K562 (cell line): Measurements from ENCODE around the gene UBAP1L. TPM values are rescaled to one million over a fixed set of nuclear protein-coding genes. Genes with fewer than 3 reads are reported as not detected.

Experiments used
- ATAC-seq: fragments of 200-7000 bp; cut with Tn5 transposase; 3 replicates; pipeline ENCODE4 v1.9.1; 2020; ENCODE audit warnings: moderate library complexity
- BruUV-seq: library from RNA; stranded (reverse); fragments of 400-500 nt; replicated peaks from 2 replicates; lab custom pipeline; 2021; lab: Mats Ljungman, UMichigan
- CTCF ChIA-PET: fragments of 300-600 bp; formaldehyde crosslinking; extraction: SDS; loops from one replicate; lab custom pipeline; 2021; ENCODE audit warnings: low intra/inter-chr PET ratio; lab: Yijun Ruan, JAX
- POLR2A ChIA-PET: fragments of 300-600, 350-650 bp; sonication (Branson Sonifier 250); formaldehyde crosslinking; extraction: SDS; loops from one replicate; lab custom pipeline; 2021; ENCODE audit warnings: antibody characterized with exemption, inconsistent platforms; lab: Yijun Ruan, JAX
- DNase-seq, 4 experiments: peaks; one replicate each; pipeline versions ENCODE4 v3.0.0 to v3.0.0-alpha.2; 2011 to 2018; ENCODE audit warnings: low spot score in 3 of 4, mixed read lengths in 3 of 4; ENCODE audit errors: extremely low read depth in 1 of 4
- FAIRE-seq: peaks from 2 replicates; lab custom pipeline; 2011; peaks lifted over from hg19 to GRCh38; lab: Jason Lieb, UNC
- H2AFZ ChIP-seq: 2 replicates; pipeline ENCODE4 v1.6.0; 2011; ENCODE audit warnings: low read depth, low read length, control low read depth, inconsistent platforms
- H3K27ac ChIP-seq: fragments of 200-600 bp; 3 replicates; pipeline ENCODE4 v1.8.0; 2011; ENCODE audit warnings: low read depth, mild to moderate bottlenecking, control low read depth, inconsistent platforms, low read length, moderate library complexity, mixed read lengths; ENCODE audit errors: extremely low read depth
- H3K27me3 ChIP-seq, 2 experiments: fragments of 300-600 bp in 1 of 2; 2 replicates in 1 of 2; 3 replicates in 1 of 2; pipeline versions ENCODE4 v1.6.0 to v1.8.0; 2011; ENCODE audit warnings: inconsistent platforms in 2 of 2, low read length in 2 of 2, mild to moderate bottlenecking in 1 of 2, mixed read lengths in 1 of 2, moderate library complexity in 1 of 2; ENCODE audit not compliant: control insufficient read depth in 2 of 2, insufficient read depth in 2 of 2
- H3K36me3 ChIP-seq: fragments of 300-600 bp; 3 replicates; pipeline ENCODE4 v1.8.0; 2011; ENCODE audit warnings: mild to moderate bottlenecking, low read length, inconsistent platforms; ENCODE audit not compliant: control insufficient read depth, insufficient read depth
- H3K4me1 ChIP-seq, 2 experiments: fragments of 200-600 bp in 1 of 2; replicated peaks in 1 of 2; 2 replicates in 1 of 2; 3 replicates in 1 of 2; pipeline versions ENCODE4 v1.5.1 to v1.8.0; 2011; ENCODE audit warnings: inconsistent platforms in 2 of 2, low read length in 2 of 2, mild to moderate bottlenecking in 1 of 2, mixed read lengths in 1 of 2, moderate library complexity in 1 of 2; ENCODE audit not compliant: control insufficient read depth in 2 of 2, insufficient read depth in 2 of 2
- H3K4me2 ChIP-seq: 2 replicates; pipeline ENCODE4 v1.6.1; 2011; ENCODE audit warnings: low read length, control low read depth, inconsistent platforms, mixed read lengths; ENCODE audit not compliant: insufficient read depth
- H3K4me3 ChIP-seq: fragments of 200-600 bp; sonication (generic), shearing (Covaris generic); 2 replicates; pipeline ENCODE4 v1.5.1; 2016; ENCODE audit warnings: control low read depth, inconsistent platforms
- H3K79me2 ChIP-seq: fragments of 200-600 bp; 3 replicates; pipeline ENCODE4 v1.8.0; 2011; ENCODE audit warnings: low read length, inconsistent platforms; ENCODE audit not compliant: control insufficient read depth, insufficient read depth
- H3K9ac ChIP-seq, 2 experiments: 2 replicates each; pipeline versions ENCODE4 v1.6.0 to v1.6.1; 2011; ENCODE audit warnings: low read depth in 2 of 2, low read length in 2 of 2, control low read depth in 1 of 2, inconsistent platforms in 1 of 2, mild to moderate bottlenecking in 1 of 2, mixed read lengths in 1 of 2; ENCODE audit not compliant: insufficient read depth in 1 of 2
- H3K9me1 ChIP-seq: one replicate; pipeline ENCODE4 v1.6.0; 2011; ENCODE audit warnings: inconsistent platforms, mild to moderate bottlenecking, low read length, moderate library complexity; ENCODE audit not compliant: control insufficient read depth, insufficient read depth
- H3K9me3 ChIP-seq: replicated peaks from 2 replicates; pipeline ENCODE4 v1.5.1; 2011; ENCODE audit warnings: low read depth, low read length, inconsistent platforms; ENCODE audit not compliant: control insufficient read depth, insufficient read depth
- H4K20me1 ChIP-seq: replicated peaks from 2 replicates; pipeline ENCODE4 v1.6.1; 2011; ENCODE audit warnings: low read length, inconsistent platforms, mixed read lengths; ENCODE audit not compliant: control insufficient read depth, insufficient read depth
- HMGN3 ChIP-seq: IDR thresholded peaks from 2 replicates; pipeline ENCODE4 v1.6.1; 2011; ENCODE audit warnings: borderline replicate concordance, low read depth, mild to moderate bottlenecking, mixed read lengths, low read length; ENCODE audit not compliant: insufficient read length; ENCODE audit errors: extremely low read depth
- MXD1 ChIP-seq: fragments of 250-450 bp; sonication (Bioruptor Pico); IDR thresholded peaks from 2 replicates; pipeline ENCODE4 v1.8.0; 2021; ENCODE audit warnings: borderline replicate concordance, mild to moderate bottlenecking, moderate library complexity; ENCODE audit not compliant: poor library complexity, severe bottlenecking
- NFATC3 ChIP-seq: fragments of 450-650 bp; IDR thresholded peaks from 2 replicates; pipeline ENCODE4 v1.6.1; 2017; ENCODE audit warnings: mild to moderate bottlenecking
- NR3C1 ChIP-seq: sonication (generic); formaldehyde crosslinking; IDR thresholded peaks from 2 replicates; pipeline ENCODE4 v1.8.1; 2022; ENCODE audit warnings: missing genetic modification reagents
- PRPF4 ChIP-seq: fragments of 200-400 bp; formaldehyde crosslinking; IDR thresholded peaks from one replicate; pipeline ENCODE4 v1.6.1; 2017; ENCODE audit warnings: low read length, low read depth, mild to moderate bottlenecking; ENCODE audit not compliant: insufficient read depth, poor library complexity, severe bottlenecking
- SIN3B ChIP-seq: fragments of 450-650 bp; IDR thresholded peaks from 2 replicates; pipeline ENCODE4 v1.6.1; 2017; ENCODE audit warnings: low read depth, mild to moderate bottlenecking, moderate library complexity
- SMARCB1 ChIP-seq: IDR thresholded peaks from 2 replicates; pipeline ENCODE4 v1.6.1; 2011; ENCODE audit warnings: improper control_type of control experiment, low read depth; ENCODE audit not compliant: insufficient read length
- TCF15 ChIP-seq: fragments of 250-450 bp; sonication (Bioruptor Pico); IDR thresholded peaks from 2 replicates; pipeline ENCODE4 v1.8.0; 2022; ENCODE audit warnings: moderate library complexity, mild to moderate bottlenecking, inconsistent platforms
- TSHZ1 ChIP-seq: fragments of 250-450 bp; sonication (Bioruptor Pico); IDR thresholded peaks from 2 replicates; pipeline ENCODE4 v1.4.0; 2020; ENCODE audit warnings: mild to moderate bottlenecking, moderate library complexity
- ZNF282 ChIP-seq: sonication (generic); formaldehyde crosslinking; IDR thresholded peaks from 2 replicates; pipeline ENCODE4 v1.8.1; 2023; ENCODE audit warnings: missing genetic modification reagents
- WGBS: fragments of 100-300 bp; shearing (Covaris generic); methylation state at CpG from one replicate; pipeline ENCODE4 v1.1.6; 2016; ENCODE audit warnings: low coverage, mixed read lengths; ENCODE audit not compliant: insufficient coverage; ENCODE audit errors: missing lambda C conversion rate; 5-methylcytosine and 5-hydroxymethylcytosine counted together
- in situ Hi-C: fragments of 300-500 bp; cut with MboI; formaldehyde crosslinking; loops from 4 replicates; pipeline ENCODE4 v1.15.0; 2018; ENCODE audit warnings: inconsistent platforms, mixed read lengths
- intact Hi-C: fragments of 100-400 bp; cut with micrococcal nuclease; formaldehyde crosslinking; loops from 2 replicates; pipeline ENCODE4 v1.14.2; 2022
- polyA plus RNA-seq, 8 experiments: library from polyadenylated mRNA; depleted of rRNA in 4 of 8; stranded (reverse) in 5 of 8; unstranded in 3 of 8; fragments of >200 nt; fragmentation: Nextera tagmentation in 2 of 8; fragmentation: Illumina TruSeq in 1 of 8; extraction: Ambion mirVana in 2 of 8; extraction: Trizol in 1 of 8; gene quantifications; 2 replicates each; pipeline versions ENCODE4 v1.2.1 to v1.2.3, GENCODE V29; 2011 to 2014; ENCODE audit warnings: inconsistent platforms in 1 of 8, missing spikeins in 1 of 8
- total RNA-seq, 7 experiments: library from RNA; depleted of rRNA in 6 of 7; stranded (reverse); fragments of >200 nt in 6 of 7; fragmentation: Illumina TruSeq in 2 of 7; extraction: Trizol in 2 of 7; gene quantifications; 2 replicates each; pipeline versions ENCODE4 v1.2.1 to v1.2.3, GENCODE V29; 2011 to 2021; ENCODE audit warnings: low replicate concordance in 1 of 7
- TF ChIP-seq, protein P1 (sequence below), 2 experiments: fragments of 450-650 bp in 1 of 2; sonication (generic) in 1 of 2; formaldehyde crosslinking in 1 of 2; IDR thresholded peaks in 1 of 2; conservative IDR thresholded peaks in 1 of 2; 2 replicates each; pipeline versions ENCODE4 v1.6.1 to v1.8.1; 2016 to 2023; ENCODE audit warnings: mild to moderate bottlenecking in 2 of 2, moderate library complexity in 2 of 2, inconsistent platforms in 1 of 2, missing genetic modification reagents in 1 of 2
- TF ChIP-seq, protein P2 (sequence below): sonication (generic); formaldehyde crosslinking; IDR thresholded peaks from 2 replicates; pipeline ENCODE4 v1.8.0; 2022; ENCODE audit warnings: mild to moderate bottlenecking, missing genetic modification reagents, borderline replicate concordance

The UBAP1L gene
- total and polyA plus RNA-seq, 9 of the 15 experiments (the other 6 are each of a cell fraction or from before 2014, with no cell fraction given), result 0.16 to 0.71 (median 0.41) TPM; not detected in 2

GRCh38 chr15:65099336-65099735 lies 15.7 kb downstream of the UBAP1L start:
- no peak for FAIRE-seq
- DNase-seq, result no peak
- 63% methylated on average over 5 of the region's 5 CpGs for WGBS

More at GRCh38 chr15:65099336-65099735, 15.7 kb downstream of the UBAP1L start:
- in situ Hi-C loops (no loop called here), intact Hi-C loops (no loop called here)
- Histone ChIP-seq H3K4me1 (peaks cover 0 to 3% of the 10 kb centered on the region in 2 experiments; a peak in 1 of 5 replicates), H3K36me3 (peaks cover 18% of the 10 kb centered on the region; the same call in 2 of the 3 replicates), H3K9me3 (no peaks in the 10 kb centered on the region), H3K9me1 (peaks cover 3% of the 10 kb centered on the region), H3K4me3 (no peak overlapping the region), H3K27me3 (no peaks in the 10 kb centered on the region; a peak in 1 of 5 replicates), H2AFZ (no peak overlapping the region), H3K4me2 (no peak overlapping the region), H3K9ac (no peak overlapping the region), H3K79me2 (no peaks in the 10 kb centered on the region), H3K27ac (no peak overlapping the region), H4K20me1 (no peaks in the 10 kb centered on the region)
- BruUV-seq, result no TSS peak
- ChIA-PET POLR2A (no interaction called here), CTCF (no interaction called here)
- ATAC-seq, result no peak
- TF ChIP-seq SMARCB1 (no peak), TSHZ1 (CRISPR knock-in tag) (no peak), NR3C1 (CRISPR knock-in tag) (no peak), ZNF282 (no peak), NFATC3 (no peak), SIN3B (no peak), MXD1 (no peak), TCF15 (CRISPR knock-in tag) (no peak), HMGN3 (no peak), PRPF4 (no peak)
- TF ChIP-seq, protein P1, sequence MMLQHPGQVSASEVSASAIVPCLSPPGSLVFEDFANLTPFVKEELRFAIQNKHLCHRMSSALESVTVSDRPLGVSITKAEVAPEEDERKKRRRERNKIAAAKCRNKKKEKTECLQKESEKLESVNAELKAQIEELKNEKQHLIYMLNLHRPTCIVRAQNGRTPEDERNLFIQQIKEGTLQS (IDR thresholded peaks at IDR 0.05), result no peak
- TF ChIP-seq, protein P1 (CRISPR knock-in tag; conservative IDR thresholded peaks at IDR 0.05), result no peak
- TF ChIP-seq, protein P2, sequence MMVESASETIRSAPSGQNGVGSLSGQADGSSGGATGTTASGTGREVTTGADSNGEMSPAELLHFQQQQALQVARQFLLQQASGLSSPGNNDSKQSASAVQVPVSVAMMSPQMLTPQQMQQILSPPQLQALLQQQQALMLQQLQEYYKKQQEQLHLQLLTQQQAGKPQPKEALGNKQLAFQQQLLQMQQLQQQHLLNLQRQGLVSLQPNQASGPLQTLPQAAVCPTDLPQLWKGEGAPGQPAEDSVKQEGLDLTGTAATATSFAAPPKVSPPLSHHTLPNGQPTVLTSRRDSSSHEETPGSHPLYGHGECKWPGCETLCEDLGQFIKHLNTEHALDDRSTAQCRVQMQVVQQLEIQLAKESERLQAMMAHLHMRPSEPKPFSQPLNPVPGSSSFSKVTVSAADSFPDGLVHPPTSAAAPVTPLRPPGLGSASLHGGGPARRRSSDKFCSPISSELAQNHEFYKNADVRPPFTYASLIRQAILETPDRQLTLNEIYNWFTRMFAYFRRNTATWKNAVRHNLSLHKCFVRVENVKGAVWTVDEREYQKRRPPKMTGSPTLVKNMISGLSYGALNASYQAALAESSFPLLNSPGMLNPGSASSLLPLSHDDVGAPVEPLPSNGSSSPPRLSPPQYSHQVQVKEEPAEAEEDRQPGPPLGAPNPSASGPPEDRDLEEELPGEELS, result no peak
